GM12878 (cell line): ENCODE results near the gene CYSRT1.
A peak's percentile ranks its signal among the peaks of the same experiment; 100 is the strongest.

Source experiments
- KDM1A ChIP-seq: fragments of 200-600 bp; sonication (generic); IDR thresholded peaks from 2 replicates; pipeline ENCODE4 v1.6.1; 2016; ENCODE audit warnings: borderline replicate concordance
- MXI1 ChIP-seq: fragments of 150-350 bp; IDR thresholded peaks from 2 replicates; pipeline ENCODE4 v1.6.1; 2011; ENCODE audit warnings: low read depth, mild to moderate bottlenecking, inconsistent platforms, low read length, improper control_type of control experiment
- SIN3A ChIP-seq: IDR thresholded peaks from 2 replicates; pipeline ENCODE4 v1.6.1; 2012; ENCODE audit warnings: low read depth, low read length, improper control_type of control experiment
- SP1 ChIP-seq: IDR thresholded peaks from one replicate; pipeline ENCODE4 v1.6.1; 2011; ENCODE audit warnings: low read depth, low read length
- TAF1 ChIP-seq: IDR thresholded peaks from 2 replicates; pipeline ENCODE4 v1.6.1; 2011; ENCODE audit warnings: mild to moderate bottlenecking, low read depth, low read length, borderline replicate concordance
- ZSCAN29 ChIP-seq: fragments of 450-650 bp; IDR thresholded peaks from 2 replicates; pipeline ENCODE4 v1.6.1; 2017; ENCODE audit warnings: mild to moderate bottlenecking, moderate library complexity
- TF ChIP-seq, protein P1 (sequence below), 3 experiments: IDR thresholded peaks in 2 of 3; conservative IDR thresholded peaks in 1 of 3; 2 replicates each; pipeline ENCODE4 v1.5.1; 2011; ENCODE audit warnings: low read depth in 3 of 3, low read length in 3 of 3, mild to moderate bottlenecking in 3 of 3, control low read depth in 2 of 3, moderate library complexity in 2 of 3, inconsistent platforms in 1 of 3, mixed read lengths in 1 of 3; ENCODE audit not compliant: control insufficient read depth in 2 of 3, insufficient read depth in 1 of 3; ENCODE audit errors: extremely low read depth in 1 of 3
- TF ChIP-seq, protein P2 (sequence below): IDR thresholded peaks from 2 replicates; pipeline ENCODE4 v1.6.1; 2011; ENCODE audit warnings: low read depth, low read length, improper control_type of control experiment, borderline replicate concordance
- TF ChIP-seq, protein P3 (sequence below): IDR thresholded peaks from 2 replicates; pipeline ENCODE4 v1.6.1; 2012; ENCODE audit warnings: low read depth, low read length, improper control_type of control experiment

DNA sequence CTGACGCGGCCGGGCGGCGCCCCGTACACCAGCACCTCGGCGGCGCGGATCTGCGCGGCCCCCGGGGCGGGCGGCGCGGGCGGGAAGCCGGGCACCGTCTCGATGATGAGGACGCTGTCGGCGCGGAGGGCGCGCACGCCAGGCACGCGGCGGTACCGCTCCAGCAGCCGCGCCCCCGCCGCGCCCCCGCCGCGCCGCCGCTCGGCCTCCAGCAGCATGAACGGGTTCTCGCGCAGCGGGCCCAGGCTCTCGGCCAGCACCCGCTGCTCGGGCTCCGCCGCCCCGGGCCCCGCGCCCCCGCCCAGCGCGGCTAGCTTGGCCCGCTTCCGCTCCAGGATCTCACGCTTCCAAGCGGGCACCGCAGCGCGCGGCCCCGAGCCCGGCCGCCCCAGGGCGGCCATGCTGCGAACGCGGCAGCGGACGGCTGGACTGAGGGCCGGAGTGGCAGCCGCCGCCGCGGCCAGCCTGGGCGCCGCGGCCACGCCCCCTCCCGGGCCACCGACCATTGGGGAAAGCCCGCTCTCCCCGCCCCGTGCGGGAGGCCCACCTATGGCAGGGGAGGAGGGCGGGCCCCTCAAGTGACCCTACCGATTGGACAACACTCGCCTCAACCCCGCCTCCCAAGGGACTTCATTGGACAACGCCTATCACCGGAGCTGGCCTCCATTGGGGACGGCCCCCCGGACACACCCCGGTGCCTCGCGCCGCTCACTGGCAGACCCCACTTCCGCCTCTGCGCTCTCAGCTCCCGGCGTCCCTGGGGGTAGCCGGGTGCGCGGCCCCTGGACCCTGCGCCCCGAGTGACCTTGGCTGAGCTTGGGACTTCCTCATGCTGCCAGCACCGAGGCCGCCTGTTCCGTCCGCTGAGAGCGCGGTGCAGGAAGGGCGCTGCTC is 24.4 kb upstream of the CYSRT1 start, which contains the start of gene TPRN:
- TF ChIP-seq, protein P1, sequence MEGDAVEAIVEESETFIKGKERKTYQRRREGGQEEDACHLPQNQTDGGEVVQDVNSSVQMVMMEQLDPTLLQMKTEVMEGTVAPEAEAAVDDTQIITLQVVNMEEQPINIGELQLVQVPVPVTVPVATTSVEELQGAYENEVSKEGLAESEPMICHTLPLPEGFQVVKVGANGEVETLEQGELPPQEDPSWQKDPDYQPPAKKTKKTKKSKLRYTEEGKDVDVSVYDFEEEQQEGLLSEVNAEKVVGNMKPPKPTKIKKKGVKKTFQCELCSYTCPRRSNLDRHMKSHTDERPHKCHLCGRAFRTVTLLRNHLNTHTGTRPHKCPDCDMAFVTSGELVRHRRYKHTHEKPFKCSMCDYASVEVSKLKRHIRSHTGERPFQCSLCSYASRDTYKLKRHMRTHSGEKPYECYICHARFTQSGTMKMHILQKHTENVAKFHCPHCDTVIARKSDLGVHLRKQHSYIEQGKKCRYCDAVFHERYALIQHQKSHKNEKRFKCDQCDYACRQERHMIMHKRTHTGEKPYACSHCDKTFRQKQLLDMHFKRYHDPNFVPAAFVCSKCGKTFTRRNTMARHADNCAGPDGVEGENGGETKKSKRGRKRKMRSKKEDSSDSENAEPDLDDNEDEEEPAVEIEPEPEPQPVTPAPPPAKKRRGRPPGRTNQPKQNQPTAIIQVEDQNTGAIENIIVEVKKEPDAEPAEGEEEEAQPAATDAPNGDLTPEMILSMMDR (IDR thresholded peaks at IDR 0.05 in 2 of 3, conservative IDR thresholded peaks at IDR 0.05 in 1 of 3; ENCODE audit: control insufficient read depth in 2 of 3, extremely low read depth in 1 of 3, insufficient read depth in 1 of 3, low read depth in 3 of 3, low read length in 3 of 3), result no peak
- no peak for TF ChIP-seq KDM1A
- peak; percentile 87 for TF ChIP-seq TAF1
- peak; percentile 65 for TF ChIP-seq MXI1
- TF ChIP-seq, protein P2, sequence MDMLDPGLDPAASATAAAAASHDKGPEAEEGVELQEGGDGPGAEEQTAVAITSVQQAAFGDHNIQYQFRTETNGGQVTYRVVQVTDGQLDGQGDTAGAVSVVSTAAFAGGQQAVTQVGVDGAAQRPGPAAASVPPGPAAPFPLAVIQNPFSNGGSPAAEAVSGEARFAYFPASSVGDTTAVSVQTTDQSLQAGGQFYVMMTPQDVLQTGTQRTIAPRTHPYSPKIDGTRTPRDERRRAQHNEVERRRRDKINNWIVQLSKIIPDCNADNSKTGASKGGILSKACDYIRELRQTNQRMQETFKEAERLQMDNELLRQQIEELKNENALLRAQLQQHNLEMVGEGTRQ, result peak; percentile 38; the same call in 1 of the 2 replicates
- TF ChIP-seq SIN3A, result peak; percentile 54; the same call in 1 of the 2 replicates
- TF ChIP-seq ZSCAN29, result 0 out of 2 replicates have a peak, but pooled peaks have one; percentile 40
- TF ChIP-seq, protein P3, sequence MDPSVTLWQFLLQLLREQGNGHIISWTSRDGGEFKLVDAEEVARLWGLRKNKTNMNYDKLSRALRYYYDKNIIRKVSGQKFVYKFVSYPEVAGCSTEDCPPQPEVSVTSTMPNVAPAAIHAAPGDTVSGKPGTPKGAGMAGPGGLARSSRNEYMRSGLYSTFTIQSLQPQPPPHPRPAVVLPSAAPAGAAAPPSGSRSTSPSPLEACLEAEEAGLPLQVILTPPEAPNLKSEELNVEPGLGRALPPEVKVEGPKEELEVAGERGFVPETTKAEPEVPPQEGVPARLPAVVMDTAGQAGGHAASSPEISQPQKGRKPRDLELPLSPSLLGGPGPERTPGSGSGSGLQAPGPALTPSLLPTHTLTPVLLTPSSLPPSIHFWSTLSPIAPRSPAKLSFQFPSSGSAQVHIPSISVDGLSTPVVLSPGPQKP, result no peak
- peak; percentile 98 for TF ChIP-seq SP1
